ENCODE results near the gene NDUFS3. TPM values are rescaled to one million over a fixed set of nuclear protein-coding genes. Genes with fewer than 3 reads are reported as not detected.
"Not testable (repeated sequence)": the region's sequence is repeated elsewhere in the genome, so short reads cannot be mapped to it uniquely, and the experiment has no call there.

The NDUFS3 gene
- total RNA-seq, 1 experiment from 2014 or later, result 119 TPM

DNA sequence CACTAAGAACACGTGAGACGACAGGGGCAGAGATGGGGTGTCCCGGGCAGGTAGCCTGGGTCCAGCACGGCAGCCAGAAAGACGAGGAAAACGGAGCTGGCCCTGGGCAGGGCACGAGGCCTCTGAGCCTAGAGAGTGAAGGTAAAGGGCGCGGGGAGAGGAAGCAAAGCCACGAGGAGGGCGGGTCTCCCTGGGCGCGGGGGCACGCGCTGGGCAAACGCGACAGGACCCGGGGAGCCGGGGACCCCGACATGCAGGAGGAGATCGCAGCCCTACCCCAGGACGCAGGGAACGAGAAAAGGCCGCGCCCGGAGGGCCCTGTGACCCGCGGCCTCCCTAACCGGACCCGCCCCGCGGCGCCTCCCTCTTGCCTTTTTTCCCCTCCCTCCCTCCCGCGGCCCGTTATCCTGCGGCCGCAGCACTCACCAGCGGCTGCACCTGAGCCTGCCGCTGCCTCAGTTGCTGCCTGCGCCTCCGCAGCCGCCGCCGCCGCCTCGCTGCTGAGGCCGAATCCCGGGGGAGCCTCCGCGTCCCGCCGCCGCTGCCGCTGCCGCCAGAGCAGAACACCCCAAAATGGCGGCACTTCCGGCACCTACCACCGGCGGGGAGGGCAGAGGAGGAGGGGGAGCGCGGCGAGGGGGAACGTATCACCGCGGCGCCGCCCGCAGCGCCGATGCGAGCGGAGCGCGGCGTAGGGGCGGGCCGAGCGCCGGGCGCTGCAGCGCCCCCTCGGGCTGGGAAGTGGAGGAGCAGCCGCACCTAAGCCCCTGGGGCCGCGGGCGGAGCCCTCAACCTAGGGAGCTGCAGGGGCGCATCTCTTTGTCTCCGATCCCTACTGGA, 26.1 kb upstream of the NDUFS3 start, which contains the start of gene CELF1:
CELF1 (minus strand) TSS at position 567 of the 840 bp plus-strand sequence. CDS start 53,609 bp downstream, outside the sequence.
- peaks cover 24% of the 10 kb centered on the region for H3K4me1 ChIP-seq (replicated peaks; ENCODE audit: insufficient read depth)
- H3K9me3 ChIP-seq (ENCODE audit: insufficient read depth, low read depth), result no peaks in the 10 kb centered on the region
- BruUV-seq (replicated peaks), result no TSS peak
- peak within 1 kb of the TSS; percentile 97 for H3K4me2 ChIP-seq
- H3K4me3 ChIP-seq, result peak within 1 kb of the TSS; percentile 80
- peak within 1 kb of the TSS; percentile 89 for H2AFZ ChIP-seq
- peak; percentile 77 to 96 for DNase-seq
- H4K20me1 ChIP-seq (ENCODE audit: insufficient read depth), result peaks cover 33% of the 10 kb centered on the region
- TF ChIP-seq, protein P1, sequence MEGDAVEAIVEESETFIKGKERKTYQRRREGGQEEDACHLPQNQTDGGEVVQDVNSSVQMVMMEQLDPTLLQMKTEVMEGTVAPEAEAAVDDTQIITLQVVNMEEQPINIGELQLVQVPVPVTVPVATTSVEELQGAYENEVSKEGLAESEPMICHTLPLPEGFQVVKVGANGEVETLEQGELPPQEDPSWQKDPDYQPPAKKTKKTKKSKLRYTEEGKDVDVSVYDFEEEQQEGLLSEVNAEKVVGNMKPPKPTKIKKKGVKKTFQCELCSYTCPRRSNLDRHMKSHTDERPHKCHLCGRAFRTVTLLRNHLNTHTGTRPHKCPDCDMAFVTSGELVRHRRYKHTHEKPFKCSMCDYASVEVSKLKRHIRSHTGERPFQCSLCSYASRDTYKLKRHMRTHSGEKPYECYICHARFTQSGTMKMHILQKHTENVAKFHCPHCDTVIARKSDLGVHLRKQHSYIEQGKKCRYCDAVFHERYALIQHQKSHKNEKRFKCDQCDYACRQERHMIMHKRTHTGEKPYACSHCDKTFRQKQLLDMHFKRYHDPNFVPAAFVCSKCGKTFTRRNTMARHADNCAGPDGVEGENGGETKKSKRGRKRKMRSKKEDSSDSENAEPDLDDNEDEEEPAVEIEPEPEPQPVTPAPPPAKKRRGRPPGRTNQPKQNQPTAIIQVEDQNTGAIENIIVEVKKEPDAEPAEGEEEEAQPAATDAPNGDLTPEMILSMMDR (conservative IDR thresholded peaks at IDR 0.05), result peak; percentile 85
- no peak for TF ChIP-seq EZH2 (IDR thresholded peaks at IDR 0.05; ENCODE audit: low read depth)
- H3K27ac ChIP-seq, result peak within 1 kb of the TSS; percentile 87
- H3K9me2 ChIP-seq (ENCODE audit: insufficient read depth), result 0 out of 2 replicates have a peak, but pooled peaks cover 5% of the 10 kb centered on the region
- peaks cover 20% of the 10 kb centered on the region for H3K36me3 ChIP-seq (ENCODE audit: low read depth)
- intact Hi-C loops (cut with micrococcal nuclease; ENCODE audit: unreplicated experiment), result loop anchor here (1.0 to 5.0 kb wide), 4 partner anchors 12 to 125 kb away; partner anchors contain the start of gene PSMC3
- CTCF ChIA-PET, result interaction anchor here (0.5 to 1.0 kb wide), 17 partner anchors 11 to 495 kb away, joined by 3 to 11 read pairs (median 4); no protein-coding TSS in a partner anchor
- H3K27me3 ChIP-seq (ENCODE audit: insufficient read depth, low read depth), result no peaks in the 10 kb centered on the region
- peaks cover 33% of the 10 kb centered on the region; the same call in 1 of the 2 replicates for H3F3A ChIP-seq (ENCODE audit: insufficient read depth, low read depth)
- peaks cover 49% of the 10 kb centered on the region for H3K79me2 ChIP-seq (ENCODE audit: low read depth)
- POLR2A ChIA-PET (ENCODE audit: unreplicated experiment), result interaction anchor here (0.5 to 0.9 kb wide), 4 partner anchors 9 to 296 kb away, joined by 4 to 14 read pairs (median 5); no protein-coding TSS in a partner anchor

DNA sequence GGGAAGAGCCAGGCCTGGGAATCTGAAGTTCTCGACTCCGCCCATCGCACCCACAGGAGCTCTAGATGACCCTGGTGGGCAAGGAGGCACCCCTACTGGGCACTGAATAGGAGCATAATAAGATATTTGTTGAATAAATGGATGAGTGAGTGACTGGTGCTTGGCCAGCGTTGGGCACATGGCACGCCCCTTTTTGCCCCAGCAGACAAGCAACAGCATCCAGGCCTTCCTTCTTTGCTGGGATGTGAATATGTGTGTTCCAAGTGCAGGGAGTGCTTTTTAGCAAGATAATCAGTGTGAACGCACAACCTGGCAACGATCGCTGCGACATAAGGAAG, 25.5 kb upstream of the NDUFS3 start:
- H3K27me3 ChIP-seq (ENCODE audit: insufficient read depth, low read depth), result no peaks in the 10 kb centered on the region
- ChIA-PET POLR2A (ENCODE audit: unreplicated experiment) (interaction anchor here (0.5 to 0.6 kb wide), 3 partner anchors 105 to 296 kb away, joined by 4 to 14 read pairs (median 6); no protein-coding TSS in a partner anchor), CTCF (interaction anchor here (0.5 to 0.9 kb wide), 15 partner anchors 10 to 496 kb away, joined by 3 to 11 read pairs (median 4); no protein-coding TSS in a partner anchor)
- peaks cover 33% of the 10 kb centered on the region; the same call in 1 of the 2 replicates for H3F3A ChIP-seq (ENCODE audit: insufficient read depth, low read depth)
- intact Hi-C loops (cut with micrococcal nuclease; ENCODE audit: unreplicated experiment), result loop anchor here (1.0 to 5.0 kb wide), 4 partner anchors 11 to 126 kb away; partner anchors contain the start of gene PSMC3
- H3K9me3 ChIP-seq (ENCODE audit: insufficient read depth, low read depth), result no peaks in the 10 kb centered on the region
- peaks cover 24% of the 10 kb centered on the region for H3K4me1 ChIP-seq (replicated peaks; ENCODE audit: insufficient read depth)
- peaks cover 20% of the 10 kb centered on the region for H3K36me3 ChIP-seq (ENCODE audit: low read depth)
- peaks cover 43% of the 10 kb centered on the region for H3K79me2 ChIP-seq (ENCODE audit: low read depth)
- peaks cover 27% of the 10 kb centered on the region for H4K20me1 ChIP-seq (ENCODE audit: insufficient read depth)
- TF ChIP-seq, protein P1 (conservative IDR thresholded peaks at IDR 0.05), result no peak; the same call in 1 of the 2 replicates
- TF ChIP-seq EZH2 (IDR thresholded peaks at IDR 0.05; ENCODE audit: low read depth), result no peak
- peak overlapping the region; percentile 97 for H3K4me2 ChIP-seq
- DNase-seq, result no peak
- peak overlapping the region; percentile 60 for H2AFZ ChIP-seq
- H3K9me2 ChIP-seq (ENCODE audit: insufficient read depth), result 0 out of 2 replicates have a peak, but pooled peaks cover 5% of the 10 kb centered on the region
- H3K27ac ChIP-seq, result peak overlapping the region; percentile 28; the same call in 1 of the 2 replicates
- BruUV-seq (replicated peaks), result no TSS peak
- peak overlapping the region; percentile 80 for H3K4me3 ChIP-seq

DNA sequence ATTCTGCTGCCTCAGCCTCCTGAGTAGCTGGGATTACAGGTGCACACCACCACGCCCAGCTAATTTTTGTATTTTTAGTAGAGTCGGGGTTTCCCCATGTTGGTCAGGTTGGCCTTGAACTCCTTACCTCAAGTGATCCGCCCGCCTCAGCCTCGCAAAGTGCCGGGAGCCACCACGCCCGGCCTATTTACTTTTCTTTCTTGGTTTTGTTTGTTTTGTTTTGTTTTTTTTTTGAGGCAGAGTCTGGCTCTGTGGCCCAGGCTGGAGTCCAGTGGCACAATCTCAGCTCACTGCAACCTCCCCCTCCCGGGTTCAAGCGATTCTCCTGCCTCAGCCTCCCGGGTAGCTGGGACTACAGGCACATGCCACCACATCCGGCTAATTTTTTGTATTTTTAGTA, 21.9 kb upstream of the NDUFS3 start:
- Histone ChIP-seq H3K4me1 (replicated peaks; ENCODE audit: insufficient read depth) (peaks cover 14% of the 10 kb centered on the region), H3F3A (ENCODE audit: insufficient read depth, low read depth) (peaks cover 29% of the 10 kb centered on the region; the same call in 1 of the 2 replicates), H3K79me2 (ENCODE audit: low read depth) (peaks cover 12% of the 10 kb centered on the region)
- CTCF ChIA-PET, result interaction anchor here (0.7 kb wide), 1 partner anchor 53 kb away, joined by 3 read pairs; no protein-coding TSS in a partner anchor
- H3K9me3 ChIP-seq (ENCODE audit: insufficient read depth, low read depth); H3K9me2 ChIP-seq (ENCODE audit: insufficient read depth); POLR2A ChIA-PET (ENCODE audit: unreplicated experiment); H4K20me1 ChIP-seq (ENCODE audit: insufficient read depth); H3K4me2 ChIP-seq; H3K27me3 ChIP-seq (ENCODE audit: insufficient read depth, low read depth); intact Hi-C loops (cut with micrococcal nuclease; ENCODE audit: unreplicated experiment); BruUV-seq (replicated peaks); H2AFZ ChIP-seq; H3K36me3 ChIP-seq (ENCODE audit: low read depth); H3K27ac ChIP-seq; DNase-seq; H3K4me3 ChIP-seq: not testable (repeated sequence)
